OCI-LY3 (cell line): Measurements from ENCODE around the gene COG3.

Experiments
- H2AFZ ChIP-seq: fragments of 200-600, 300-600 bp; shearing (Covaris generic); 2 replicates; pipeline ENCODE4 v1.6.0; 2014; ENCODE audit warnings: antibody characterized with exemption, low read depth, low read length
- H3K27ac ChIP-seq: fragments of 200-600, 300-600 bp; sonication (generic); 2 replicates; pipeline ENCODE4 v1.5.1; 2014; ENCODE audit warnings: mild to moderate bottlenecking, low read length, moderate library complexity, mixed read lengths
- H3K27me3 ChIP-seq: fragments of 200-600, 300-600 bp; sonication (generic); 2 replicates; pipeline ENCODE4 v1.6.1; 2014; ENCODE audit warnings: low read depth, low read length, mixed read lengths
- H3K36me3 ChIP-seq: fragments of 200-600, 300-600 bp; sonication (generic); replicated peaks from 2 replicates; pipeline ENCODE3; 2014; ENCODE audit warnings: low read depth, low read length, mixed read lengths
- H3K4me1 ChIP-seq: fragments of 300-600, 200-600 bp; sonication (generic); 2 replicates; pipeline ENCODE4 v1.6.1; 2014; ENCODE audit warnings: low read length, mixed read lengths
- H3K4me2 ChIP-seq: fragments of 200-600, 300-600 bp; sonication (generic); 2 replicates; pipeline ENCODE4 v1.6.1; 2014; ENCODE audit warnings: low read length, mixed read lengths
- H3K4me3 ChIP-seq: fragments of 300-600, 200-600 bp; sonication (generic); 2 replicates; pipeline ENCODE4 v1.5.1; 2014; ENCODE audit warnings: antibody characterized with exemption, mild to moderate bottlenecking, low read length, moderate library complexity
- H3K79me2 ChIP-seq: fragments of 300-600, 200-600 bp; shearing (Covaris generic); 2 replicates; pipeline ENCODE4 v1.6.1; 2014; ENCODE audit warnings: mild to moderate bottlenecking, low read length, mixed read lengths
- H3K9ac ChIP-seq: fragments of 300-600, 200-600 bp; shearing (Covaris generic); 2 replicates; pipeline ENCODE4 v1.6.0; 2014; ENCODE audit warnings: mild to moderate bottlenecking, low read length, moderate library complexity
- H3K9me3 ChIP-seq: fragments of 200-600, 300-600 bp; shearing (Covaris generic); 2 replicates; pipeline ENCODE4 v1.6.1; 2014; ENCODE audit warnings: low read length, mixed read lengths; ENCODE audit not compliant: insufficient read depth
- H4K20me1 ChIP-seq: fragments of 200-600, 300-600 bp; sonication (generic); 2 replicates; pipeline ENCODE4 v1.6.1; 2016; ENCODE audit warnings: low read length, mixed read lengths; ENCODE audit not compliant: insufficient read depth
- CTCF ChIP-seq: fragments of 200-600, 300-600 bp; sonication (generic); IDR thresholded peaks from 2 replicates; pipeline ENCODE4 v1.5.1; 2014; ENCODE audit warnings: antibody characterized with exemption, low read length, low read depth
- EZH2phosphoT487 ChIP-seq: fragments of 200-600 bp; shearing (Covaris generic); IDR thresholded peaks from 2 replicates; pipeline ENCODE4 v1.6.1; 2018; ENCODE audit warnings: antibody characterized with exemption, mixed run types, low read depth

COG3 gene

GRCh38 chr13:45512098-45512496 lies 47.4 kb downstream of the COG3 start:
- H3K27ac ChIP-seq: no peak overlapping the region
- H4K20me1 ChIP-seq: peaks cover 6% of the 10 kb centered on the region; the same call in 1 of the 2 replicates
- H3K9me3 ChIP-seq: no peaks in the 10 kb centered on the region
- TF ChIP-seq EZH2phosphoT487 (no peak), CTCF (no peak)
- H3K9ac ChIP-seq: no peak overlapping the region
- no peak overlapping the region for H3K4me3 ChIP-seq
- H3K79me2 ChIP-seq: no peaks in the 10 kb centered on the region
- no peaks in the 10 kb centered on the region for H3K27me3 ChIP-seq
- H3K4me2 ChIP-seq: no peak overlapping the region
- H3K4me1 ChIP-seq: peaks cover 19% of the 10 kb centered on the region
- H3K36me3 ChIP-seq: peaks cover 60% of the 10 kb centered on the region
- no peak overlapping the region for H2AFZ ChIP-seq

- no peak overlapping the region for H2AFZ ChIP-seq
- peaks cover 4% of the 10 kb centered on the region; the same call in 1 of the 2 replicates for H4K20me1 ChIP-seq
- no peak overlapping the region for H3K4me3 ChIP-seq
- no peak overlapping the region for H3K27ac ChIP-seq
- H3K27me3 ChIP-seq: no peaks in the 10 kb centered on the region
- TF ChIP-seq CTCF (no peak), EZH2phosphoT487 (no peak)
- peak overlapping the region; percentile 20; the same call in 1 of the 2 replicates for H3K4me2 ChIP-seq
- peaks cover 20% of the 10 kb centered on the region for H3K4me1 ChIP-seq
- H3K9me3 ChIP-seq: no peaks in the 10 kb centered on the region
- no peaks in the 10 kb centered on the region for H3K79me2 ChIP-seq
- no peak overlapping the region for H3K9ac ChIP-seq
- H3K36me3 ChIP-seq: peaks cover 64% of the 10 kb centered on the region
These were observed 52.0 kb downstream of the COG3 start for GRCh38 chr13:45516757-45517156.

- Histone ChIP-seq H3K9ac (no peak overlapping the region), H3K79me2 (no peaks in the 10 kb centered on the region), H3K4me2 (no peak overlapping the region), H2AFZ (no peak overlapping the region), H3K4me1 (peaks cover 20% of the 10 kb centered on the region), H3K36me3 (peaks cover 53% of the 10 kb centered on the region), H3K9me3 (no peaks in the 10 kb centered on the region), H3K4me3 (no peak overlapping the region), H4K20me1 (peaks cover 4% of the 10 kb centered on the region; the same call in 1 of the 2 replicates), H3K27me3 (no peaks in the 10 kb centered on the region), H3K27ac (no peak overlapping the region)
- no peak for TF ChIP-seq CTCF
- no peak for TF ChIP-seq EZH2phosphoT487
These were observed 53.9 kb downstream of the COG3 start for GRCh38 chr13:45518525-45519245.

- Histone ChIP-seq H4K20me1 (peaks cover 4% of the 10 kb centered on the region; the same call in 1 of the 2 replicates), H3K79me2 (no peaks in the 10 kb centered on the region), H3K27me3 (no peaks in the 10 kb centered on the region), H3K9me3 (no peaks in the 10 kb centered on the region), H3K4me3 (no peak overlapping the region), H3K36me3 (peaks cover 58% of the 10 kb centered on the region), H2AFZ (no peak overlapping the region), H3K4me2 (no peak overlapping the region), H3K9ac (no peak overlapping the region), H3K4me1 (peaks cover 20% of the 10 kb centered on the region), H3K27ac (no peak overlapping the region)
- TF ChIP-seq EZH2phosphoT487 (no peak), CTCF (no peak)
These were observed 54.8 kb downstream of the COG3 start for GRCh38 chr13:45519493-45519892.
